ENCODE data around the gene SLC7A11.

SLC7A11 gene

DNA sequence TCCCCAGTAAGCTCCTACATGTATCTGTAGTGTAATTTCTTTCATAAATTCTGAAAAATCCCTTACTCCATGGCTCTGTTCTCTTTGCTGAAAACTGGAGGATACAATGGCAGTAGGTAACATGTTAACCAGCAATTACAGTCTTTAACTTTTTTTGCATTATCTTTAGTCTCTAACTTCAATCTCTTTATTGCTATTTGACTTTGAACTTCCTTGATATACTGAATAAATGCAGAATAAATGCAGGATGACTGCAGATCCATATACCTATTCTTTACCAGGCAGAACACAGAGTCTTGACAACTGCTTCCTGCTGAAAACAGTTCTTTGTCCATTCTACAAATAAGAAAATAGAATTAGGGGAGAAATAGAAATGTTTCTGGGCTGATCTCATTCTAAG lies 101.3 kb downstream of the SLC7A11 start:
- DNase-seq: no peak

DNA sequence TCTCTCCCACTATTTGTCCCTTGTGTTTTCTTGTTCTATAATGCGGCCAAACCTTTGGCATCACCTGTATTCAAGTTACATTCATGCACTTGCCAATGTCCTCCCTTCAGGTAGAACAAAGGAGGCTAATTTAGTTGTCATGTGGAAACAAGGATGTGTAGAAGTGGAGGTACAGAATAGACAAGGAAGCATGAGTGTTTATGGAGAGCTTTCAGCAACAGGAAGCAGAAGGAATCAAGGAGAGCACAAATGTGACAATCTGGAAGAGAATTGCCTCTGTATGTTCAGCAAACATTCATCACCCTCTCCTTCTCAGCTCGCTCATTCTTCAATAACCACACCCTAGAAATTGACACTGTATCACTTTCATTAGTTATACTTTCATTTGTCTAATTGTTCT lies 103.4 kb downstream of the SLC7A11 start:
- no peak for DNase-seq

DNA sequence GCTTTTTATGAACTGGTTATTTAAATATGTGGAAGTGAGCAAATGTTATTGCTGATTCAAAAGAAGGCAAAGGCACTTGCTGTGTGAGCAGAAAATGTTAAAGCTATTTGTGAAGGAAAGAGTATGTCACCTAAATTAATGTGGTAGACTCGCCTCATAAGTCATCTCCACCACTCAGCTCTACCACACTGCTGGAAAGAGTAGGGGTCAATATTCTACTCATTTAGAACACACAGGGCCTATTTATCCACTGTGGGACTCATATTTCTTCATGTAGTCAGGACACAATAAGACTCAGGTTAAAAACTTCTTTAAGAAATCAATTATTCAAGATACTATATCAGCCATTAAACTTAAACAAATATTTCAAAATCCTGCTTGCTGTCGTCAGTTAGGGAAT lies 106.5 kb downstream of the SLC7A11 start:
- DNase-seq: no peak

DNA sequence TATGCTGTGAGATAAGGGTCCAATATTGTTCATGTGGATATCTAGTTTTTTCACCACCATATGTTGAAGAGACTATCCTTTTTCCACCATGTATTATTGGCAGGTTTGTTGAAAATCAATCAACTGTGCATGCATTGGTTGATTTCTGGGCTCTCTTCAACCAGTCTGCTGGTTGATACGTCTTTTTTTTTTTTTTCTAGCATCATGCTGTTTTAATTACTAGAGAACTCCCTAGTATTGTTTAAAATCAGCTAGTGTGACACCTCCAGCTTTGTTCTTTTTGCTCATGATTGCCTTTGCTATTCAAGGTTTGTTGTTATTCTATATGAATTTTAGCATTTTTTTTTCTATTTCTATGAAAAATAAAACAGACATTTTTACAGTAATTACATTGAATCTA lies 123.9 kb downstream of the SLC7A11 start:
- DNase-seq: peak; percentile 26

DNA sequence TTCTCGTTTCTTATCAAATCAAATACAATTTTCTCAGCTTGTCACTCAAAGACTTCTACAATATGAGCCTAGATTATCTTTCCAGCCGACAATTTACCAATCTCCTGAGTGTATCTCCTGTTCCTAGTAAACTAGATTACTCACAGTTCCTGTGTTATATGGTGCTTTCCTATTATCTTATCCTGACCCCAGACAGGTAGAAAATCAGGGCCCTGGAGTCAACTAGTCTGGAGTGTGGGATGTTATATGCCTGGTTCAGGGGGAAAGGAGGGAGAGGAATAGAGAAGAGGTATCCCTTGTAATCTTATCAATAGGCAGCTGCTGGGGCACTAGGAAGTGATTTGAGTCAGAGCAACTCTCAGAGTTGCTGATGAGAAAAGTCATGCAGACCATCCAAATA lies 127.1 kb downstream of the SLC7A11 start:
- DNase-seq: no peak

DNA sequence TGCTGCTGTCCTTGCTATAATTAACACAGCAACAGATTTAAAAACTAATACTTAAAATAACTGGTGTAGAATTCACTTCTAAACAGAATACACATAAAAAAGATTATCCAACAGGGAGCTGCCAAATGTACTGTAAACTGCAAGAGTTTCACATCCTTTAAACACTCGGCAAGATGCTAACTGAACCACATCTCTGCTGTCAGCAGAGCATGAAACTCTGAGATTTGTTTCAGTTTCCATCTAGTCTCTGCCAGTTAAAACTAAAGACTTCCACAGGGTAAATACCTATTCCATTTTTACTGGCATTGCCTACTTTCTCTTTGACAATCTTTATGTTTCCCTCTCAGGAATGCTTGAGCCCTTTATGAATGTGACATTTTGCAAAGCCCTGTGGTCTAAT lies 127.7 kb downstream of the SLC7A11 start:
- DNase-seq: no peak

Measured in NCI-H146 (cell line).